ENCODE measurements around the gene DCC. TPM values are rescaled to one million over a fixed set of nuclear protein-coding genes. Genes with fewer than 3 reads are reported as not detected.

DCC gene
- total RNA-seq, 3 donors from 2014 or later (not counting 1 experiment from before 2014, with no cell fraction given): not detected

DNA sequence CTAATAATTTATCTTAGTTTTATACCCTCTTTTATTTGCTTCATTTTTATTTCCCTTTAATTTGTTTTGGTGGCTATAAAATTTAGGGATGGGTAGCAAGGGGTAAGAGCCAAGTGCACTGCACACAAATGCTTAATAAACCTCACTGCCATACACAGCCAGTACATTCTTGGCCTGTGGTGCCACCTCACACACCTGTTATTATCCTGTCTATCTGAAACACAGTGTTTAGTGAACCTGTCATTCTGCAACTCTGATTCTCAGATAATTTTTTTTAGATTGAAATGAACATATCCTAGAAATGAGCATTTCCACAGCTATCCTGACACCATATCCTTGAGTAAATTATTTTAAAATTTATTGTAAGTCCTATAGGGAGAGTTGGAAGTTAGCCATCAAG lies 807.5 kb downstream of the DCC start:
- Mint-ChIP-seq H3K4me3 (no peak overlapping the region), H3K9me3 (peaks cover 8 to 9% of the 10 kb centered on the region in 2 donors), H3K27me3 (ENCODE audit: low read depth in 2 of 2) (no peaks in the 10 kb centered on the region), H3K27ac (no peak overlapping the region), H3K36me3 (no peaks in the 10 kb centered on the region), H3K4me1 (no peaks in the 10 kb centered on the region)
- no peak for ATAC-seq
- H3K4me3 ChIP-seq (ENCODE audit: low read length): no peak overlapping the region
- H3K27ac ChIP-seq (ENCODE audit: low read length): no peak overlapping the region
- no peaks in the 10 kb centered on the region for H3K27me3 ChIP-seq (ENCODE audit: control insufficient read depth, insufficient read depth, low read length)
- intact Hi-C loops (cut with micrococcal nuclease): no loop called here
- H3K36me3 ChIP-seq (ENCODE audit: control insufficient read depth, insufficient read depth, low read length): no peaks in the 10 kb centered on the region
- H3K9me3 ChIP-seq (ENCODE audit: control insufficient read depth, insufficient read depth, low read length): no peaks in the 10 kb centered on the region
- H3K4me1 ChIP-seq (ENCODE audit: control insufficient read depth, insufficient read depth, low read length): no peaks in the 10 kb centered on the region
- no peak for DNase-seq
- TF ChIP-seq, protein P1, sequence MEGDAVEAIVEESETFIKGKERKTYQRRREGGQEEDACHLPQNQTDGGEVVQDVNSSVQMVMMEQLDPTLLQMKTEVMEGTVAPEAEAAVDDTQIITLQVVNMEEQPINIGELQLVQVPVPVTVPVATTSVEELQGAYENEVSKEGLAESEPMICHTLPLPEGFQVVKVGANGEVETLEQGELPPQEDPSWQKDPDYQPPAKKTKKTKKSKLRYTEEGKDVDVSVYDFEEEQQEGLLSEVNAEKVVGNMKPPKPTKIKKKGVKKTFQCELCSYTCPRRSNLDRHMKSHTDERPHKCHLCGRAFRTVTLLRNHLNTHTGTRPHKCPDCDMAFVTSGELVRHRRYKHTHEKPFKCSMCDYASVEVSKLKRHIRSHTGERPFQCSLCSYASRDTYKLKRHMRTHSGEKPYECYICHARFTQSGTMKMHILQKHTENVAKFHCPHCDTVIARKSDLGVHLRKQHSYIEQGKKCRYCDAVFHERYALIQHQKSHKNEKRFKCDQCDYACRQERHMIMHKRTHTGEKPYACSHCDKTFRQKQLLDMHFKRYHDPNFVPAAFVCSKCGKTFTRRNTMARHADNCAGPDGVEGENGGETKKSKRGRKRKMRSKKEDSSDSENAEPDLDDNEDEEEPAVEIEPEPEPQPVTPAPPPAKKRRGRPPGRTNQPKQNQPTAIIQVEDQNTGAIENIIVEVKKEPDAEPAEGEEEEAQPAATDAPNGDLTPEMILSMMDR (IDR thresholded peaks at IDR 0.05): no peak

DNA sequence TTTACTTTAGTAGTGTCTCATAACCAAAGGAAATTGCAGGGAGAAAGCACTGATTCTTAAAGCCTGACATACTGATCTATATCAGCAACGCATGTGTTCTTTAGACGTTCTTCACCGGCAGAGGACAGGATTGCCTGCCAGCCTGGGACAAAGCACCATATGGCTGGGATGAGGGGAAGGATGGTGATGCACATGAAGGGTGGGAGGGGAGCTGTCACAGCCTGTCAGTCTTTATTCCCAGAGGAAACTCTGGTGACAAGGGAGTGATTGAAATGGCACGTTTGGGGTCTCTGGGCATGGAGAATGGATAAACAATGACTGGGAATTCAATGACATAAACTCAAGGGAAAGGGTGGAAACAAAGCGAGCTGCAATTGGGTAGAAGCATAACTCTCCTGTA lies 808.1 kb downstream of the DCC start:
- H3K27me3 Mint-ChIP-seq (ENCODE audit: low read depth in 2 of 2): no peaks in the 10 kb centered on the region
- no peaks in the 10 kb centered on the region for H3K4me1 ChIP-seq (ENCODE audit: control insufficient read depth, insufficient read depth, low read length)
- H3K27ac Mint-ChIP-seq: no peak overlapping the region
- H3K36me3 Mint-ChIP-seq: no peaks in the 10 kb centered on the region
- no peak overlapping the region for H3K27ac ChIP-seq (ENCODE audit: low read length)
- ATAC-seq: no peak
- no peaks in the 10 kb centered on the region for H3K27me3 ChIP-seq (ENCODE audit: control insufficient read depth, insufficient read depth, low read length)
- H3K9me3 ChIP-seq (ENCODE audit: control insufficient read depth, insufficient read depth, low read length): no peaks in the 10 kb centered on the region
- peaks cover 7 to 8% of the 10 kb centered on the region in 2 donors for H3K9me3 Mint-ChIP-seq
- H3K36me3 ChIP-seq (ENCODE audit: control insufficient read depth, insufficient read depth, low read length): no peaks in the 10 kb centered on the region
- no peak overlapping the region for H3K4me3 ChIP-seq (ENCODE audit: low read length)
- no peak for DNase-seq
- 50% methylated on average over 5 of the region's 5 CpGs for WGBS (ENCODE audit: insufficient coverage)
- intact Hi-C loops (cut with micrococcal nuclease): no loop called here
- no peaks in the 10 kb centered on the region for H3K4me1 Mint-ChIP-seq
- H3K4me3 Mint-ChIP-seq: no peak overlapping the region
- TF ChIP-seq, protein P1 (IDR thresholded peaks at IDR 0.05): no peak

DNA sequence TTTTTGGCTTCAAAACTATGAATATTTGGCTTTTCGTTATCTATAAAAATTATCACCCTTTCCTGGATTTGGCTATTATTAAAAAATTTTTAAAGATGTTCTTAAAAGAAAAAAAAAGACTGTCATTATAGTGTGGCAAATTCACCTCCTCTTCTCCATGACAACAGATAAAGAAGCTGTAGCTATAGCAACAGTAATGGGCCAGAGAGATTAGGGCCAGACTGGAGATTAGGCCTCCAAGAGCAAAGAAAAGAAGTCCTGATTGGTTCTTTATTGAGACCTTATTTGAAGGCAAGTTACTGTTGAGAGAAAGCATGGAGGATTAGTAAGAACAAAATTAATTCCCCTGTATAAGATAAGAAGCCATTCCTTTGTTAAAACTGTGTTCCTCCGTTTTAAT lies 812.5 kb downstream of the DCC start:
- no peaks in the 10 kb centered on the region for H3K4me1 ChIP-seq (ENCODE audit: control insufficient read depth, insufficient read depth, low read length)
- H3K36me3 Mint-ChIP-seq: no peaks in the 10 kb centered on the region

DNA sequence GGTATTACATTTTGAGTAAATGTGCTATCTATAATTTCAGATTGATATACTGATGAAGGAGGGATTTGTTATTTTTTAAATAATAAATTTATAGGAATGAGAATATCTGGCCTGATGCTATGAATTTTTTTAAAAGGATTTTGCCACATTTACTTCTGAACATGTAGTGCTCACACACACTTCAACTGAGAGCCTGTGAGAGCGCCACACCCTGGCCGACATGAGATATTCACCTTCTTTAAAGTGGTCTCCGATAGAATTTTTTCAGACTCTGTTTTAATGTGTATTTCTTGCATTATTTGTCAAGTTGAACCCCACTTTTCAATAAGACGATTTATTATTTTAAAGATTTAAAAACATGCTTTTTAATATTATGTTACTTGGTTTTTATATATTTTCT lies 813.3 kb downstream of the DCC start:
- Histone ChIP-seq H3K36me3 (ENCODE audit: control insufficient read depth, insufficient read depth, low read length) (no peaks in the 10 kb centered on the region), H3K27me3 (ENCODE audit: control insufficient read depth, insufficient read depth, low read length) (no peaks in the 10 kb centered on the region), H3K27ac (ENCODE audit: low read length) (no peak overlapping the region), H3K4me3 (ENCODE audit: low read length) (no peak overlapping the region), H3K4me1 (ENCODE audit: control insufficient read depth, insufficient read depth, low read length) (no peaks in the 10 kb centered on the region), H3K9me3 (ENCODE audit: control insufficient read depth, insufficient read depth, low read length) (no peaks in the 10 kb centered on the region)
- Mint-ChIP-seq H3K9me3 (peaks cover 3 to 5% of the 10 kb centered on the region in 2 donors), H3K4me1 (no peaks in the 10 kb centered on the region), H3K36me3 (no peaks in the 10 kb centered on the region), H3K27ac (no peak overlapping the region), H3K27me3 (ENCODE audit: low read depth in 2 of 2) (no peaks in the 10 kb centered on the region), H3K4me3 (no peak overlapping the region)
- no peak for DNase-seq
- 0% methylated on average over 2 of the region's 4 CpGs for WGBS (ENCODE audit: insufficient coverage)
- intact Hi-C loops (cut with micrococcal nuclease): no loop called here
- TF ChIP-seq, protein P1 (IDR thresholded peaks at IDR 0.05): no peak
- no peak for ATAC-seq

More for the DNA sequence above, 812.5 kb downstream of the DCC start:
- Histone ChIP-seq H3K27me3 (ENCODE audit: control insufficient read depth, insufficient read depth, low read length) (no peaks in the 10 kb centered on the region), H3K27ac (ENCODE audit: low read length) (no peak overlapping the region), H3K36me3 (ENCODE audit: control insufficient read depth, insufficient read depth, low read length) (no peaks in the 10 kb centered on the region), H3K4me3 (ENCODE audit: low read length) (no peak overlapping the region), H3K9me3 (ENCODE audit: control insufficient read depth, insufficient read depth, low read length) (no peaks in the 10 kb centered on the region)
- H3K4me1 Mint-ChIP-seq: no peaks in the 10 kb centered on the region
- peaks cover 3 to 7% of the 10 kb centered on the region in 2 donors for H3K9me3 Mint-ChIP-seq
- no peaks in the 10 kb centered on the region for H3K27me3 Mint-ChIP-seq (ENCODE audit: low read depth in 2 of 2)
- intact Hi-C loops (cut with micrococcal nuclease): no loop called here
- DNase-seq (no peak), ATAC-seq (no peak)
- no peak overlapping the region for H3K4me3 Mint-ChIP-seq
- TF ChIP-seq, protein P1 (IDR thresholded peaks at IDR 0.05): no peak
- 100% methylated on average over 1 of the region's 2 CpGs for WGBS (ENCODE audit: insufficient coverage)
- H3K27ac Mint-ChIP-seq: no peak overlapping the region
